Liver (tissue), 9 donors: ENCODE data around the gene GPR146. TPM values are rescaled to one million over a fixed set of nuclear protein-coding genes. Genes with fewer than 3 reads are reported as not detected.
A peak's percentile ranks its signal among the peaks of the same experiment; 100 is the strongest.

Experiments
- DNase-seq: peaks from one replicate; pipeline ENCODE4 v3.0.0-alpha.2; 2017; ENCODE audit warnings: low spot score
- H3K27ac ChIP-seq, 2 donors: one replicate each; pipeline ENCODE4 v1.7.0; 2013; ENCODE audit warnings: inconsistent platforms in 2 of 2, low read length in 2 of 2, control low read depth in 1 of 2, low read depth in 1 of 2, mild to moderate bottlenecking in 1 of 2
- H3K27me3 ChIP-seq, 4 donors: one replicate each; pipeline versions ENCODE4 v1.6.1 to v1.7.0; 2013; ENCODE audit warnings: low read length in 3 of 4, inconsistent platforms in 1 of 4, mild to moderate bottlenecking in 1 of 4, moderate library complexity in 1 of 4; ENCODE audit not compliant: control insufficient read depth in 4 of 4, insufficient read depth in 4 of 4
- H3K36me3 ChIP-seq, 4 donors: one replicate each; pipeline versions ENCODE4 v1.6.1 to v1.7.0; 2013; ENCODE audit warnings: low read length in 3 of 4, mild to moderate bottlenecking in 3 of 4, low read depth in 1 of 4, moderate library complexity in 1 of 4; ENCODE audit not compliant: control insufficient read depth in 4 of 4, insufficient read depth in 3 of 4
- H3K4me1 ChIP-seq, 4 donors: one replicate each; pipeline versions ENCODE4 v1.6.1 to v1.7.0; 2013; ENCODE audit warnings: low read length in 3 of 4, mild to moderate bottlenecking in 3 of 4, moderate library complexity in 1 of 4; ENCODE audit not compliant: control insufficient read depth in 4 of 4, insufficient read depth in 4 of 4
- H3K4me3 ChIP-seq, 3 donors: one replicate each; pipeline versions ENCODE4 v1.6.1 to v1.7.0; 2013; ENCODE audit warnings: low read length in 3 of 3, control low read depth in 1 of 3, low read depth in 1 of 3, mild to moderate bottlenecking in 1 of 3
- H3K9ac ChIP-seq, 2 donors: one replicate each; pipeline ENCODE4 v1.7.0; 2013; ENCODE audit warnings: low read length in 2 of 2, mild to moderate bottlenecking in 2 of 2, moderate library complexity in 2 of 2, control low read depth in 1 of 2, low read depth in 1 of 2
- H3K9me3 ChIP-seq, 4 donors: one replicate each; pipeline versions ENCODE4 v1.6.1 to v1.7.0; 2013; ENCODE audit warnings: low read length in 3 of 4; ENCODE audit not compliant: control insufficient read depth in 4 of 4
- ATF3 ChIP-seq: IDR thresholded peaks from 2 replicates; pipeline ENCODE4 v1.6.1; 2016; ENCODE audit warnings: antibody characterized with exemption
- CTCF ChIP-seq: fragments of 150-350 bp; IDR thresholded peaks from 2 replicates; pipeline ENCODE4 v1.5.1; 2017; ENCODE audit warnings: improper control_type of control experiment, low read depth, low read length; ENCODE audit not compliant: missing input control
- EGR1 ChIP-seq, 2 donors: IDR thresholded peaks; 2 replicates each; pipeline ENCODE4 v1.6.1; 2016 to 2018; ENCODE audit warnings: antibody characterized with exemption in 2 of 2, low read depth in 2 of 2
- FOXA1 ChIP-seq: IDR thresholded peaks from 2 replicates; pipeline ENCODE4 v1.6.1; 2016; ENCODE audit warnings: antibody characterized with exemption
- FOXA2 ChIP-seq: IDR thresholded peaks from 2 replicates; pipeline ENCODE4 v1.6.1; 2016; ENCODE audit warnings: antibody characterized with exemption
- GABPA ChIP-seq, 2 donors: IDR thresholded peaks in 1 of 2; conservative IDR thresholded peaks in 1 of 2; 2 replicates each; pipeline ENCODE4 v1.6.1; 2016; ENCODE audit warnings: antibody characterized with exemption in 2 of 2, mild to moderate bottlenecking in 1 of 2, moderate library complexity in 1 of 2
- HNF4A ChIP-seq, 2 donors: conservative IDR thresholded peaks; 2 replicates each; pipeline ENCODE4 v1.6.1; 2016; ENCODE audit warnings: antibody characterized with exemption in 2 of 2, mild to moderate bottlenecking in 2 of 2
- HNF4G ChIP-seq: IDR thresholded peaks from 2 replicates; pipeline ENCODE4 v1.6.1; 2016; ENCODE audit warnings: antibody characterized with exemption
- JUND ChIP-seq, 2 donors: IDR thresholded peaks; 2 replicates each; pipeline ENCODE4 v1.6.1; 2016; ENCODE audit warnings: antibody characterized with exemption in 2 of 2
- MAX ChIP-seq: IDR thresholded peaks from 2 replicates; pipeline ENCODE4 v1.6.1; 2016; ENCODE audit warnings: antibody characterized with exemption
- NR2F2 ChIP-seq: IDR thresholded peaks from 2 replicates; pipeline ENCODE4 v1.6.1; 2016; ENCODE audit warnings: antibody characterized with exemption
- RAD21 ChIP-seq, 2 donors: IDR thresholded peaks; 2 replicates each; pipeline ENCODE4 v1.6.1; 2016; ENCODE audit warnings: antibody characterized with exemption in 2 of 2, mild to moderate bottlenecking in 2 of 2
- REST ChIP-seq: IDR thresholded peaks from 2 replicates; pipeline ENCODE4 v1.6.1; 2016; ENCODE audit warnings: antibody characterized with exemption, mild to moderate bottlenecking
- RXRA ChIP-seq, 2 donors: IDR thresholded peaks; 2 replicates each; pipeline ENCODE4 v1.6.1; 2017 to 2018; ENCODE audit warnings: antibody characterized with exemption in 2 of 2, mild to moderate bottlenecking in 1 of 2
- SP1 ChIP-seq: IDR thresholded peaks from 2 replicates; pipeline ENCODE4 v1.6.1; 2018; ENCODE audit warnings: antibody characterized with exemption, mild to moderate bottlenecking
- TAF1 ChIP-seq: conservative IDR thresholded peaks from 2 replicates; pipeline ENCODE4 v1.6.1; 2016; ENCODE audit warnings: antibody characterized with exemption, mild to moderate bottlenecking
- YY1 ChIP-seq: IDR thresholded peaks from 2 replicates; pipeline ENCODE4 v1.6.1; 2016; ENCODE audit warnings: antibody characterized with exemption, mild to moderate bottlenecking
- ZBTB33 ChIP-seq: IDR thresholded peaks from 2 replicates; pipeline ENCODE4 v1.6.1; 2016; ENCODE audit warnings: antibody characterized with exemption
- WGBS: extraction: QIAGEN DNeasy Blood & Tissue Kit; methylation state at CpG from one replicate; pipeline ENCODE4 v1.1.7; 2013; 5-methylcytosine and 5-hydroxymethylcytosine counted together
- polyA plus RNA-seq, 2 donors: library from polyadenylated mRNA; stranded (reverse) in 1 of 2; unstranded in 1 of 2; fragments of 200-250 nt in 1 of 2; fragments of >200 nt in 1 of 2; fragmentation: Nextera tagmentation in 1 of 2; extraction: Ambion mirVana in 1 of 2; gene quantifications; one replicate each; pipeline versions ENCODE4 v1.2.1 to v1.2.3, GENCODE V29; 2013 to 2015
- total RNA-seq, 2 donors: library from RNA; depleted of rRNA; stranded (reverse); fragments of >200 nt; gene quantifications; one replicate each; pipeline ENCODE4 v1.2.3, GENCODE V29; 2014
- donor health status: healthy.
- donor health status: healthy.
- donor health status: healthy.
- donor health status: healthy.
- donor health status: healthy.

GPR146 gene
- 10 to 100 TPM; 27.9 to 33.5 TPM for total RNA-seq
- polyA plus RNA-seq, result 10 to 100 TPM; 15.5 to 25.4 TPM

- no peaks in the 10 kb centered on the region for H3K9me3 ChIP-seq
- peaks cover 22 to 64% (median 49%) of the 10 kb centered on the region in 4 donors for H3K4me1 ChIP-seq
- H3K27me3 ChIP-seq, result no peaks in the 10 kb centered on the region
- no peaks in the 10 kb centered on the region for H3K36me3 ChIP-seq
- peak; percentile 99 for DNase-seq
- WGBS, result under 1% methylated on average over 74 of the region's 74 CpGs
- H3K4me3 ChIP-seq, result peak within 1 kb of the TSS; percentile 56 to 88 (median 62)
- peak within 1 kb of the TSS; percentile 66 to 99 for H3K9ac ChIP-seq
- no peak for TF ChIP-seq JUND (IDR thresholded peaks at IDR 0.05)
- TF ChIP-seq FOXA1, result no peak
- no peak for TF ChIP-seq EGR1 (IDR thresholded peaks at IDR 0.05; ENCODE audit: low read depth in 2 of 2)
- TF ChIP-seq FOXA2, result no peak
- peak; percentile 56 for TF ChIP-seq SP1
- no peak for TF ChIP-seq HNF4A (conservative IDR thresholded peaks at IDR 0.05)
- TF ChIP-seq HNF4G, result no peak
- TF ChIP-seq MAX, result peak; percentile 41
- TF ChIP-seq ATF3, result no peak
- TF ChIP-seq CTCF, result peak; percentile 37
- TF ChIP-seq GABPA (IDR thresholded peaks at IDR 0.05 in 1 of 2, conservative IDR thresholded peaks at IDR 0.05 in 1 of 2), result no peak
- TF ChIP-seq RXRA (IDR thresholded peaks at IDR 0.05), result peak; percentile 65 to 73
- TF ChIP-seq ZBTB33, result peak; percentile 95
- TF ChIP-seq YY1, result peak; percentile 32
- no peak for TF ChIP-seq NR2F2
- TF ChIP-seq REST, result peak; percentile 65
- TF ChIP-seq TAF1, result no peak
- peak; percentile 4 to 23 for TF ChIP-seq RAD21 (IDR thresholded peaks at IDR 0.05)
- peak within 1 kb of the TSS; percentile 85 to 95 for H3K27ac ChIP-seq
These were observed at the start of gene GPR146 for GRCh38 chr7:1044189-1045068. TSS of gene GPR146 (plus strand) at chr7:1044546. CDS start at chr7:1057516, 12,970 bp downstream.
